GM12878 (cell line): ENCODE measurements around the gene LTV1. TPM values are rescaled to one million over a fixed set of nuclear protein-coding genes. Genes with fewer than 3 reads are reported as not detected.

Experiments
- ATAC-seq: fragments of 200-7000 bp; cut with Tn5 transposase; 3 replicates; pipeline ENCODE4 v1.9.1; 2020; ENCODE audit warnings: mild to moderate bottlenecking, moderate library complexity
- BruUV-seq: library from RNA; stranded (reverse); fragments of 400-500 nt; replicated peaks from 2 replicates; lab custom pipeline; 2021; lab: Mats Ljungman, UMichigan
- CTCF ChIA-PET: fragments of 300-600 bp; sonication (Branson Sonifier 250); formaldehyde crosslinking; extraction: SDS; loops from one replicate; lab custom pipeline; 2021; ENCODE audit warnings: inconsistent platforms; lab: Yijun Ruan, JAX
- POLR2A ChIA-PET: fragments of 350-600 bp; formaldehyde crosslinking; extraction: SDS; loops from one replicate; lab custom pipeline; 2021; ENCODE audit warnings: inconsistent platforms; lab: Charles Lee
- RAD21 ChIA-PET: fragments of 300-600 bp; sonication (Branson Sonifier 250); formaldehyde crosslinking; loops from one replicate; lab custom pipeline; 2023; ENCODE audit warnings: antibody characterized with exemption; ENCODE audit not compliant: unreplicated experiment; lab: Charles Lee
- SMC1A ChIA-PET: fragments of 300-600 bp; sonication (Branson Sonifier 250); formaldehyde crosslinking; loops from one replicate; lab custom pipeline; 2023; ENCODE audit not compliant: unreplicated experiment, uncharacterized antibody; lab: Charles Lee
- DNase-seq: peaks from one replicate; pipeline ENCODE4 v3.0.0-alpha.2; 2011; ENCODE audit warnings: low read depth, low spot score
- FAIRE-seq: peaks from 3 replicates; lab custom pipeline; 2011; peaks lifted over from hg19 to GRCh38; lab: Jason Lieb, UNC
- H2AFZ ChIP-seq: 2 replicates; pipeline ENCODE4 v1.6.0; 2011; ENCODE audit warnings: low read depth, low read length, control low read depth; ENCODE audit not compliant: control insufficient read depth
- H3K27ac ChIP-seq: 2 replicates; pipeline ENCODE4 v1.5.1; 2011; ENCODE audit warnings: control low read depth; ENCODE audit not compliant: control insufficient read depth, insufficient read depth
- H3K27me3 ChIP-seq, 2 experiments: replicated peaks in 1 of 2; 2 replicates each; pipeline versions ENCODE4 v1.6.0 to v1.6.1; 2011; ENCODE audit warnings: low read length in 1 of 2; ENCODE audit not compliant: control insufficient read depth in 2 of 2, insufficient read depth in 2 of 2
- H3K36me3 ChIP-seq, 2 experiments: 2 replicates each; pipeline ENCODE4 v1.5.1; 2011; ENCODE audit warnings: low read length in 1 of 2; ENCODE audit not compliant: control insufficient read depth in 2 of 2, insufficient read depth in 2 of 2
- H3K4me1 ChIP-seq: 2 replicates; pipeline ENCODE4 v1.6.1; 2011; ENCODE audit warnings: mild to moderate bottlenecking, low read length, moderate library complexity, mixed read lengths; ENCODE audit not compliant: control insufficient read depth, insufficient read depth
- H3K4me2 ChIP-seq: 2 replicates; pipeline ENCODE4 v1.6.0; 2011; ENCODE audit warnings: control low read depth; ENCODE audit not compliant: control insufficient read depth, insufficient read depth
- H3K4me3 ChIP-seq: fragments of 200-600 bp; sonication (generic); 2 replicates; pipeline ENCODE4 v1.5.1; 2016
- H3K79me2 ChIP-seq: 2 replicates; pipeline ENCODE4 v1.6.0; 2011; ENCODE audit warnings: low read length; ENCODE audit not compliant: control insufficient read depth, insufficient read depth
- H3K9ac ChIP-seq: 2 replicates; pipeline ENCODE4 v1.8.0; 2011; ENCODE audit warnings: low read length, control low read depth, mixed read lengths; ENCODE audit not compliant: control insufficient read depth, insufficient read depth
- H3K9me3 ChIP-seq: replicated peaks from 3 replicates; pipeline ENCODE4 v1.5.1; 2011; ENCODE audit warnings: mild to moderate bottlenecking, low read length; ENCODE audit not compliant: control insufficient read depth, insufficient read depth
- H4K20me1 ChIP-seq: 2 replicates; pipeline ENCODE4 v1.6.0; 2011; ENCODE audit not compliant: control insufficient read depth, insufficient read depth
- EED ChIP-seq: sonication (generic); IDR thresholded peaks from 2 replicates; pipeline ENCODE4 v1.6.1; 2016; ENCODE audit warnings: antibody characterized with exemption, low read depth
- ESRRA ChIP-seq: IDR thresholded peaks from 2 replicates; pipeline ENCODE4 v1.6.1; 2012; ENCODE audit warnings: mild to moderate bottlenecking, low read length, improper control_type of control experiment
- ETV6 ChIP-seq, 2 experiments: fragments of 450-650 bp in 1 of 2; IDR thresholded peaks in 1 of 2; conservative IDR thresholded peaks in 1 of 2; 2 replicates each; pipeline ENCODE4 v1.6.1; 2014; ENCODE audit warnings: antibody characterized with exemption in 1 of 2, borderline replicate concordance in 1 of 2, low read depth in 1 of 2, mild to moderate bottlenecking in 1 of 2, moderate library complexity in 1 of 2
- FOXK2 ChIP-seq: fragments of 450-650 bp; IDR thresholded peaks from 2 replicates; pipeline ENCODE4 v1.6.1; 2017; ENCODE audit warnings: mild to moderate bottlenecking, moderate library complexity
- HCFC1 ChIP-seq: fragments of 150-350 bp; IDR thresholded peaks from 2 replicates; pipeline ENCODE4 v1.6.1; 2014; ENCODE audit warnings: low read length
- MEF2A ChIP-seq: IDR thresholded peaks from 2 replicates; pipeline ENCODE4 v1.6.1; 2011; ENCODE audit warnings: low read depth, mild to moderate bottlenecking, low read length, moderate library complexity; ENCODE audit not compliant: insufficient read depth
- MTA2 ChIP-seq: fragments of 450-650 bp; IDR thresholded peaks from 2 replicates; pipeline ENCODE4 v1.6.1; 2016; ENCODE audit warnings: low read depth, mild to moderate bottlenecking, moderate library complexity
- NFYB ChIP-seq: IDR thresholded peaks from 2 replicates; pipeline ENCODE4 v1.6.1; 2011; ENCODE audit warnings: low read depth, mild to moderate bottlenecking, low read length, improper control_type of control experiment, moderate library complexity; ENCODE audit not compliant: insufficient read depth
- PML ChIP-seq: IDR thresholded peaks from 2 replicates; pipeline ENCODE4 v1.6.1; 2012; ENCODE audit warnings: low read length, inconsistent platforms
- RFX5 ChIP-seq: IDR thresholded peaks from 2 replicates; pipeline ENCODE4 v1.6.1; 2011; ENCODE audit warnings: low read depth, low read length, improper control_type of control experiment
- SIN3A ChIP-seq: IDR thresholded peaks from 2 replicates; pipeline ENCODE4 v1.6.1; 2012; ENCODE audit warnings: low read depth, low read length, improper control_type of control experiment
- SREBF1 ChIP-seq: IDR thresholded peaks from 2 replicates; pipeline ENCODE4 v1.6.1; 2012; ENCODE audit warnings: mild to moderate bottlenecking, low read length
- ZNF384 ChIP-seq: IDR thresholded peaks from 2 replicates; pipeline ENCODE4 v1.6.1; 2012; ENCODE audit warnings: low read depth, mild to moderate bottlenecking, low read length, improper control_type of control experiment, borderline replicate concordance
- WGBS: methylation state at CpG from one replicate; pipeline ENCODE4 v1.1.6; 2016; ENCODE audit warnings: low lambda C conversion rate; ENCODE audit not compliant: insufficient replicate concordance, insufficient coverage; ENCODE audit errors: missing lambda C conversion rate; 5-methylcytosine and 5-hydroxymethylcytosine counted together
- in situ Hi-C: fragments of 300-500 bp; cut with MboI; formaldehyde crosslinking; loops from 9 replicates; pipeline ENCODE4 v1.14.3; 2018; ENCODE audit warnings: mixed read lengths
- intact Hi-C: fragments of 100-400 bp; cut with micrococcal nuclease; formaldehyde crosslinking; loops from one replicate; pipeline ENCODE4 v1.14.2; 2022; ENCODE audit not compliant: unreplicated experiment
- polyA plus RNA-seq, 11 experiments: library from polyadenylated mRNA; depleted of rRNA in 4 of 11; unstranded in 6 of 11; stranded (reverse) in 5 of 11; fragments of >200 nt; fragmentation: Nextera tagmentation in 4 of 11; fragmentation: Illumina TruSeq in 1 of 11; extraction: Ambion mirVana in 4 of 11; extraction: Trizol in 1 of 11; gene quantifications; 1 replicate in 1 of 11; 2 replicates in 10 of 11; pipeline versions ENCODE4 v1.2.1 to v1.2.3, GENCODE V29; 2011 to 2016; ENCODE audit warnings: inconsistent platforms in 2 of 11, missing spikeins in 2 of 11, low read depth in 1 of 11
- total RNA-seq, 4 experiments: library from RNA; depleted of rRNA in 3 of 4; stranded (reverse); fragments of >200 nt in 3 of 4; fragmentation: Illumina TruSeq in 1 of 4; extraction: Trizol in 1 of 4; gene quantifications; 2 replicates each; pipeline versions ENCODE4 v1.2.1 to v1.2.3, GENCODE V29; 2013 to 2021
- TF ChIP-seq, protein P1 (sequence below): fragments of 150-350 bp; IDR thresholded peaks from 2 replicates; pipeline ENCODE4 v1.6.1; 2014; ENCODE audit warnings: mild to moderate bottlenecking, low read depth, low read length
- TF ChIP-seq, protein P2 (sequence below): fragments of 450-650 bp; formaldehyde crosslinking; IDR thresholded peaks from 2 replicates; pipeline ENCODE4 v1.4.0; 2022; ENCODE audit warnings: mild to moderate bottlenecking, moderate library complexity
- TF ChIP-seq, protein P3 (sequence below): fragments of 450-650 bp; conservative IDR thresholded peaks from 2 replicates; pipeline ENCODE4 v1.6.1; 2017; ENCODE audit warnings: mild to moderate bottlenecking, moderate library complexity
- TF ChIP-seq, protein P4 (sequence below): fragments of 450-650 bp; IDR thresholded peaks from 2 replicates; pipeline ENCODE4 v1.6.1; 2016; ENCODE audit warnings: mild to moderate bottlenecking

Gene LTV1
- total and polyA plus RNA-seq, 10 of the 15 experiments (the other 5 are each of a cell fraction or from before 2014, with no cell fraction given), result 22.3 to 66.4 (median 52.0) TPM

DNA sequence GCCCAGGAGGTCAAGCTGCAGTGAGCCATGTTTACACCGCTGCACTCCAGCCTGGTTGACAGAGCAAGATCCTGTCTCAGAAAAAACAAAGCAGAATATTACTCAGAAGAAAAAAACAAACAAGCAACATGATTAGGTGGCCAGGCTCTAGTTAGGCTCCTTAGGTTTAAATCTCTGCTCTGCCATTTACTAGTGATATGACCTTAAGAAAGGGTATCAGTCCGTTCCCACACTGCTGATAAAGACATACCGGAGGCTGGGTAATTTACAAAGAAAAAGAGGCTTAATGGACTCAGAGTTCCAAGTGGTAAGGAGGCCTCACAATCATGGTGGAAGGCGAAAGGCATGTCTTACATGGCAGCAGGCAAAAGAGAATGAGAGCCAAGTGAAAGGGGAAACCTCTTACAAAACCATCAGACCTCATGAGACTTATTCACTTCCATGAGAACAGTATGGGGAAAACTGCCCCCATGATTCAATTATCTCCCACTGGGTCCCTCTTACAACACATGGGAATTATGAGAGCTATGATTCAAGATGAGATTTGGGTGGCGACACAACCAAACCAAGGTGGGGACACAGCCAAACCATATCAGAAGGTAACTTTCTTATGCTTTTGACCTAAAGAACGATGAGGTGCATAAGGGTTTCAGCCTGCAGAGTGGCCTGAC, 2.4 kb upstream of the LTV1 start:
- WGBS, result 45% methylated on average over 6 of the region's 6 CpGs
- RAD21 ChIA-PET, result no interaction called here
- no peaks in the 10 kb centered on the region; the same call in 2 of the 3 replicates for H3K9me3 ChIP-seq
- BruUV-seq, result no TSS peak
- H3K4me1 ChIP-seq, result no peaks in the 10 kb centered on the region
- no peak overlapping the region for H3K27ac ChIP-seq
- SMC1A ChIA-PET, result no interaction called here
- DNase-seq (no peak), FAIRE-seq (no peak), ATAC-seq (no peak)
- peaks cover 23% of the 10 kb centered on the region for H3K79me2 ChIP-seq
- H2AFZ ChIP-seq, result no peak overlapping the region
- intact Hi-C loops (loop anchor here (5.0 kb wide), 3 partner anchors 263 to 388 kb away; partner anchors contain the start of genes ADAT2, FUCA2 and PEX3), in situ Hi-C loops (no loop called here)
- CTCF ChIA-PET, result no interaction called here
- peaks cover 0 to 8% of the 10 kb centered on the region in 2 experiments; a peak in 2 of 4 replicates for H3K36me3 ChIP-seq
- POLR2A ChIA-PET, result no interaction called here
- no peak overlapping the region for H3K4me3 ChIP-seq
- no peak overlapping the region for H3K4me2 ChIP-seq
- no peaks in the 10 kb centered on the region for H3K27me3 ChIP-seq
- no peaks in the 10 kb centered on the region for H4K20me1 ChIP-seq
- H3K9ac ChIP-seq, result no peak overlapping the region
- TF ChIP-seq RFX5 (no peak), HCFC1 (no peak), ETV6 (conservative IDR thresholded peaks at IDR 0.05 in 1 of 2, IDR thresholded peaks at IDR 0.05 in 1 of 2; ENCODE audit: borderline replicate concordance in 1 of 2, low read depth in 1 of 2) (no peak), ESRRA (no peak), FOXK2 (no peak), SREBF1 (no peak), NFYB (no peak), MTA2 (no peak), EED (no peak), SIN3A (no peak), PML (no peak), MEF2A (no peak), ZNF384 (no peak)
- TF ChIP-seq, protein P1, sequence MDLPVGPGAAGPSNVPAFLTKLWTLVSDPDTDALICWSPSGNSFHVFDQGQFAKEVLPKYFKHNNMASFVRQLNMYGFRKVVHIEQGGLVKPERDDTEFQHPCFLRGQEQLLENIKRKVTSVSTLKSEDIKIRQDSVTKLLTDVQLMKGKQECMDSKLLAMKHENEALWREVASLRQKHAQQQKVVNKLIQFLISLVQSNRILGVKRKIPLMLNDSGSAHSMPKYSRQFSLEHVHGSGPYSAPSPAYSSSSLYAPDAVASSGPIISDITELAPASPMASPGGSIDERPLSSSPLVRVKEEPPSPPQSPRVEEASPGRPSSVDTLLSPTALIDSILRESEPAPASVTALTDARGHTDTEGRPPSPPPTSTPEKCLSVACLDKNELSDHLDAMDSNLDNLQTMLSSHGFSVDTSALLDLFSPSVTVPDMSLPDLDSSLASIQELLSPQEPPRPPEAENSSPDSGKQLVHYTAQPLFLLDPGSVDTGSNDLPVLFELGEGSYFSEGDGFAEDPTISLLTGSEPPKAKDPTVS, result no peak
- TF ChIP-seq, protein P2, sequence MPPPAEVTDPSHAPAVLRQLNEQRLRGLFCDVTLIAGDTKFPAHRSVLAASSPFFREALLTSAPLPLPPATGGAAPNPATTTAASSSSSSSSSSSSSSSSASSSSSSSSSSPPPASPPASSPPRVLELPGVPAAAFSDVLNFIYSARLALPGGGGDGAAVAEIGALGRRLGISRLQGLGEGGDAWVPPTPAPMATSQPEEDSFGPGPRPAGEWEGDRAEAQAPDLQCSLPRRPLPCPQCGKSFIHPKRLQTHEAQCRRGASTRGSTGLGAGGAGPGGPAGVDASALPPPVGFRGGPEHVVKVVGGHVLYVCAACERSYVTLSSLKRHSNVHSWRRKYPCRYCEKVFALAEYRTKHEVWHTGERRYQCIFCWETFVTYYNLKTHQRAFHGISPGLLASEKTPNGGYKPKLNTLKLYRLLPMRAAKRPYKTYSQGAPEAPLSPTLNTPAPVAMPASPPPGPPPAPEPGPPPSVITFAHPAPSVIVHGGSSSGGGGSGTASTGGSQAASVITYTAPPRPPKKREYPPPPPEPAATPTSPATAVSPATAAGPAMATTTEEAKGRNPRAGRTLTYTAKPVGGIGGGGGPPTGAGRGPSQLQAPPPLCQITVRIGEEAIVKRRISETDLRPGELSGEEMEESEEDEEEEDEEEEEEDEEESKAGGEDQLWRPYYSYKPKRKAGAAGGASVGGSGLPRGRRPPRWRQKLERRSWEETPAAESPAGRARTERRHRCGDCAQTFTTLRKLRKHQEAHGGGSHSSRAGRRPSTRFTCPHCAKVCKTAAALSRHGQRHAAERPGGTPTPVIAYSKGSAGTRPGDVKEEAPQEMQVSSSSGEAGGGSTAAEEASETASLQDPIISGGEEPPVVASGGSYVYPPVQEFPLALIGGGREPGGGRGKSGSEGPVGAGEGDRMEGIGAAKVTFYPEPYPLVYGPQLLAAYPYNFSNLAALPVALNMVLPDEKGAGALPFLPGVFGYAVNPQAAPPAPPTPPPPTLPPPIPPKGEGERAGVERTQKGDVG, result no peak
- TF ChIP-seq, protein P3, sequence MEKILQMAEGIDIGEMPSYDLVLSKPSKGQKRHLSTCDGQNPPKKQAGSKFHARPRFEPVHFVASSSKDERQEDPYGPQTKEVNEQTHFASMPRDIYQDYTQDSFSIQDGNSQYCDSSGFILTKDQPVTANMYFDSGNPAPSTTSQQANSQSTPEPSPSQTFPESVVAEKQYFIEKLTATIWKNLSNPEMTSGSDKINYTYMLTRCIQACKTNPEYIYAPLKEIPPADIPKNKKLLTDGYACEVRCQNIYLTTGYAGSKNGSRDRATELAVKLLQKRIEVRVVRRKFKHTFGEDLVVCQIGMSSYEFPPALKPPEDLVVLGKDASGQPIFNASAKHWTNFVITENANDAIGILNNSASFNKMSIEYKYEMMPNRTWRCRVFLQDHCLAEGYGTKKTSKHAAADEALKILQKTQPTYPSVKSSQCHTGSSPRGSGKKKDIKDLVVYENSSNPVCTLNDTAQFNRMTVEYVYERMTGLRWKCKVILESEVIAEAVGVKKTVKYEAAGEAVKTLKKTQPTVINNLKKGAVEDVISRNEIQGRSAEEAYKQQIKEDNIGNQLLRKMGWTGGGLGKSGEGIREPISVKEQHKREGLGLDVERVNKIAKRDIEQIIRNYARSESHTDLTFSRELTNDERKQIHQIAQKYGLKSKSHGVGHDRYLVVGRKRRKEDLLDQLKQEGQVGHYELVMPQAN, result no peak
- TF ChIP-seq, protein P4, sequence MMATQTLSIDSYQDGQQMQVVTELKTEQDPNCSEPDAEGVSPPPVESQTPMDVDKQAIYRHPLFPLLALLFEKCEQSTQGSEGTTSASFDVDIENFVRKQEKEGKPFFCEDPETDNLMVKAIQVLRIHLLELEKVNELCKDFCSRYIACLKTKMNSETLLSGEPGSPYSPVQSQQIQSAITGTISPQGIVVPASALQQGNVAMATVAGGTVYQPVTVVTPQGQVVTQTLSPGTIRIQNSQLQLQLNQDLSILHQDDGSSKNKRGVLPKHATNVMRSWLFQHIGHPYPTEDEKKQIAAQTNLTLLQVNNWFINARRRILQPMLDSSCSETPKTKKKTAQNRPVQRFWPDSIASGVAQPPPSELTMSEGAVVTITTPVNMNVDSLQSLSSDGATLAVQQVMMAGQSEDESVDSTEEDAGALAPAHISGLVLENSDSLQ, result no peak
